ENCODE results near the gene NECTIN1.

- TF ChIP-seq CTCF (conservative IDR thresholded peaks at IDR 0.05; ENCODE audit: low read length) (no peak), EZH2phosphoT487 (IDR thresholded peaks at IDR 0.05; ENCODE audit: borderline replicate concordance, low read depth, low read length) (no peak)
Measured at GRCh38 chr11:119724956-119725355, 4.0 kb downstream of the NECTIN1 start.

Measured in OCI-LY7 (cell line).